Bronchial epithelial cell (primary cell): ENCODE measurements around the gene TTPAL. TPM values are rescaled to one million over a fixed set of nuclear protein-coding genes. Genes with fewer than 3 reads are reported as not detected.

ENCODE experiments used
- DNase-seq: peaks from one replicate; pipeline ENCODE4 v3.0.0-alpha.2; 2010; ENCODE audit warnings: low read depth
- FAIRE-seq: peaks from 2 replicates; lab custom pipeline; 2011; peaks lifted over from hg19 to GRCh38; lab: Jason Lieb, UNC
- H3K27me3 ChIP-seq: 2 replicates; pipeline ENCODE4 v1.5.1; 2011; ENCODE audit warnings: low read length; ENCODE audit not compliant: control insufficient read depth, insufficient read depth
- H3K36me3 ChIP-seq: 2 replicates; pipeline ENCODE4 v1.5.1; 2011; ENCODE audit warnings: low read length; ENCODE audit not compliant: control insufficient read depth, insufficient read depth
- H3K4me3 ChIP-seq: 2 replicates; pipeline ENCODE4 v1.5.1; 2011; ENCODE audit warnings: mild to moderate bottlenecking, low read depth, low read length, control low read depth
- CTCF ChIP-seq: IDR thresholded peaks from 2 replicates; pipeline ENCODE4 v1.5.1; 2011; ENCODE audit warnings: mild to moderate bottlenecking, moderate library complexity, low read length, control low read depth, inconsistent platforms; ENCODE audit not compliant: insufficient read depth, severe bottlenecking
- total RNA-seq: library from RNA; depleted of rRNA; stranded (reverse); fragments of >200 nt; gene quantifications from 2 replicates; pipeline ENCODE4 v1.2.1, GENCODE V29; 2014

TTPAL gene
- total RNA-seq, 1 donor from 2014 or later: 9.0 TPM

DNA sequence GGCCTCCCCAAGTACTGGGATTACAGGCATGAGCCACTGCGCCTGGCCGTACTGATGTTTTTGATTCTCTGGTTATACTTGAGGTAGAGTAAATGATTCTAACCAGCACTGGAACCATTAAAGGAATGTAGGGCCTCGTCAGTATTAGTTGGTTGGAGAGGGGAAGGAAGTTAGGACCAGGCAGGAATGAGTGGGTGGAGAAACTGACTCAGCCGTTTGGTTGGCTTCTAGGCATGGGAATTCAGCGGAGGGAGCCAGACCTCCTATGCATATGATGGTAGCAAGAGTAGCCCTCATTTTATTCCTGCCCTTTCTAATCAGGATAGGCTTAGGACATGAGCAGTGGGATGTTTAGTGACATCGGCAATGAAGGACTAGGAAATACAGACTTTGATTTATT is 65.2 kb downstream of the TTPAL start:
- FAIRE-seq (no peak), DNase-seq (peak; percentile 78)
- no peak overlapping the region for H3K4me3 ChIP-seq
- TF ChIP-seq CTCF: no peak
- no peaks in the 10 kb centered on the region for H3K27me3 ChIP-seq
- H3K36me3 ChIP-seq: no peaks in the 10 kb centered on the region

- FAIRE-seq (no peak), DNase-seq (no peak)
- no peak for TF ChIP-seq CTCF
- no peaks in the 10 kb centered on the region for H3K36me3 ChIP-seq
- H3K4me3 ChIP-seq: no peak overlapping the region
- H3K27me3 ChIP-seq: no peaks in the 10 kb centered on the region
These were observed 66.3 kb downstream of the TTPAL start for GRCh38 chr20:44541992-44542391.

DNA sequence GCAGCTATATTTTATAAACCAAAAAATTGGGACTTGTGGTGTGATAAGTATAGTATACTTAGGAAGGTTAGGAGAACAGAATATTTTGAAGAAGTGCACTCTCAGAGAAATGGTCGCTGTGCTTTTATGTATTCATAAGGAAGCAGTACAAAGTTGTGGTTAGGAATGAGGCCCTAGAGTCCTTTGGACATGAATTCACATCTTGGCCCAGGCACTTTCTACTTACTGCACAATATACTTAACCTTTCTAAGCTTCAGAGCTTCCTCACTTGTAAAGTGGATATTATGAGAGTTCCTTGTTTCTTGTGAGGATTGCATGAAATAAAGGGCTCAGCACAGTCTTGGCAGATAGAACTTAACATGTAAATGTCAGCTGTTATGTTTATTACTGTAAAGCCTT is 67.2 kb downstream of the TTPAL start:
- Histone ChIP-seq H3K27me3 (no peaks in the 10 kb centered on the region), H3K36me3 (no peaks in the 10 kb centered on the region), H3K4me3 (no peak overlapping the region)
- FAIRE-seq (no peak), DNase-seq (no peak)
- no peak for TF ChIP-seq CTCF

- Histone ChIP-seq H3K27me3 (no peaks in the 10 kb centered on the region), H3K4me3 (no peak overlapping the region), H3K36me3 (no peaks in the 10 kb centered on the region)
- FAIRE-seq (no peak), DNase-seq (no peak)
- TF ChIP-seq CTCF: no peak
These were observed 67.7 kb downstream of the TTPAL start for GRCh38 chr20:44543358-44543757.

Other genes starting within 250 kb of the TTPAL start
- not detected in 2 replicates for gene GDAP1L1, start 228.6 kb upstream of the TTPAL start, total RNA-seq
- gene FITM2, start 164.7 kb upstream of the TTPAL start, total RNA-seq: 4.5 and 7.9 TPM in 2 replicates
- gene R3HDML, start 138.8 kb upstream of the TTPAL start, total RNA-seq: not detected in 2 replicates
- not detected in 2 replicates for gene HNF4A, start 120.2 kb upstream of the TTPAL start, total RNA-seq
- gene SERINC3, start 46.2 kb downstream of the TTPAL start, total RNA-seq: 82.4 and 107 TPM in 2 replicates
- 8.4 and 15.0 TPM in 2 replicates for gene PKIG, start 106.7 kb downstream of the TTPAL start, total RNA-seq
- 8.7 and 12.6 TPM in 2 replicates for gene ADA, start 175.8 kb downstream of the TTPAL start, total RNA-seq
- gene CCN5, start 239.5 kb downstream of the TTPAL start, total RNA-seq: 0.38 TPM in 1 of 2 replicates, not detected in the other